Retinal pigment epithelial cell (primary cell): ENCODE measurements around the gene TOMM6.

Experiments used
- DNase-seq: peaks from one replicate; pipeline ENCODE4 v3.0.0-alpha.2; 2010; ENCODE audit warnings: low read depth
- H3K4me3 ChIP-seq: 2 replicates; pipeline ENCODE4 v1.5.1; 2011; ENCODE audit warnings: mild to moderate bottlenecking, low read length, control low read depth, moderate library complexity
- CTCF ChIP-seq: conservative IDR thresholded peaks from 2 replicates; pipeline ENCODE4 v1.5.1; 2011; ENCODE audit warnings: low read depth, low read length, control low read depth, inconsistent platforms

Gene TOMM6

DNA sequence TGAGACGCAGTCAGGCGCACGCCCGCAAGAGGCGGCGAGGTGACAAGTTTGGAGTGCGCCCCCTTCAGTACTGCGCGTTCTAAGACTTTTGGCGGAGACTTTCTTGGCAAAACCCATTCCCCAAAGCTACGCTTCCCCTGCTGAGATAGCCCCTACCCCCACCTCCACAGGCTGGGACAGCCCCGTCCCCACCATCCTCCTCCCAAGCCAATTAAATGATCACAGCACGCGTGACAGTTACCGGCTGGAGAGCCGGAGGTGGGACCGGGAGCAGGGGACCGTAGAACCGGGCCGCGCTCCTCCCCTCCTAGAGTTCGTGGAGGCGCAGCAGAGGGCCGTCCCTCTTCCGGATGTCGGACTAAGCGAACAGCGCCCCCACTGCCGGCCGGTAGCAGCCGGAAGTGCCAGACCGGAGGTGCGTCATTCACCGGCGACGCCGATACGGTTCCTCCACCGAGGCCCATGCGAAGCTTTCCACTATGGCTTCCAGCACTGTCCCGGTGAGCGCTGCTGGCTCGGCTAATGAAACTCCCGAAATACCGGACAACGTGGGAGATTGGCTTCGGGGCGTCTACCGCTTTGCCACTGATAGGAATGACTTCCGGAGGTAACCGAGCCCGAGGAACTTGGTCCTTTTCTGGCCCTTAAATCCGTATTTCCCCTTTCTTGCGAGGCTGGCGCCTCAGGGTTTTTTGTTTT is at the start of gene TOMM6:
Gene TOMM6 (plus strand): TSS at position 476 of the 699 bp plus-strand sequence. CDS start 4 bp downstream, at position 480.
- peak; percentile 77 for TF ChIP-seq CTCF
- peak; percentile 75 for DNase-seq
- peak within 1 kb of the TSS; percentile 100 for H3K4me3 ChIP-seq

- no peak for DNase-seq
- H3K4me3 ChIP-seq = no peak overlapping the region
- no peak for TF ChIP-seq CTCF
Measured at GRCh38 chr6:41739041-41739440, 48.5 kb upstream of the TOMM6 start.

DNA sequence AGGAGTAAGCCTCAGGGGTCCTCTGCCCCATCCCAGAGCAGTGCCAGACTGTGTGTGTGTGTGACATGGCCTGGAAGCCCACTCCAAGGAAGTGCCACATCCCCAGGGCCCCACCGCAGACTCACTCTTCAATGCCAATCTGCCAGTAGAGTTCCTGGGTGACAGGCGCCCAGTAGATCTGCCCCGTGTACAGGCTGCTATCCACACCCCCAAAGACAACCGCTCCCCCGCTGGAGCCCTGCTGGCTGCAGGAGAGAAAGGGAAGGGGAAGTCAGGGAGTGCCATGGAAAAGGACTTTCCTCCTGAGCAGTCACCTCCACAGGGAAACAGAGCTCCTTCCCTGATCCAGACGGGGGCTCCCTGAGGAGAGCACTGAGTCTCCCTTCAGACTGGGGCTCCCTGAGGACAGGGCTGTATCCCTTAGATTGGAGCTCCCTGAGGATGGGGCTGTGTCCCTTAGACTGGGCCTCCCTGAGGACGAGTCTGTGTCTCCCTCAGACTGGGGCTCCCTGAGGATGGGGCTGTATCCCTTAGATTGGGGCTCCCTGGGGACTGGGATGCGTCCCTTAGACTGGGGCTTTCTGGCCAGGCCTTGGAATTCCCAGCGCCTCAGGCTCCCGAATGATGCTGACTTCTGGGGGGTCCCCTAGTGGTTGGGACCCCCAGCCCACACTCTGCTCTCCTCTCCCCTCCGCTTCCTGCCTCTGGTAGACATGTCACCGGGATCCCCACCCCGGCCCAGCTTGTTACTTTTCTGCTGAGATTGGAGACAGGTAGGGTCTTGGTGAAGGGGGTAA is 46.9 kb upstream of the TOMM6 start:
- no peak overlapping the region for H3K4me3 ChIP-seq
- no peak for TF ChIP-seq CTCF
- DNase-seq = no peak

DNA sequence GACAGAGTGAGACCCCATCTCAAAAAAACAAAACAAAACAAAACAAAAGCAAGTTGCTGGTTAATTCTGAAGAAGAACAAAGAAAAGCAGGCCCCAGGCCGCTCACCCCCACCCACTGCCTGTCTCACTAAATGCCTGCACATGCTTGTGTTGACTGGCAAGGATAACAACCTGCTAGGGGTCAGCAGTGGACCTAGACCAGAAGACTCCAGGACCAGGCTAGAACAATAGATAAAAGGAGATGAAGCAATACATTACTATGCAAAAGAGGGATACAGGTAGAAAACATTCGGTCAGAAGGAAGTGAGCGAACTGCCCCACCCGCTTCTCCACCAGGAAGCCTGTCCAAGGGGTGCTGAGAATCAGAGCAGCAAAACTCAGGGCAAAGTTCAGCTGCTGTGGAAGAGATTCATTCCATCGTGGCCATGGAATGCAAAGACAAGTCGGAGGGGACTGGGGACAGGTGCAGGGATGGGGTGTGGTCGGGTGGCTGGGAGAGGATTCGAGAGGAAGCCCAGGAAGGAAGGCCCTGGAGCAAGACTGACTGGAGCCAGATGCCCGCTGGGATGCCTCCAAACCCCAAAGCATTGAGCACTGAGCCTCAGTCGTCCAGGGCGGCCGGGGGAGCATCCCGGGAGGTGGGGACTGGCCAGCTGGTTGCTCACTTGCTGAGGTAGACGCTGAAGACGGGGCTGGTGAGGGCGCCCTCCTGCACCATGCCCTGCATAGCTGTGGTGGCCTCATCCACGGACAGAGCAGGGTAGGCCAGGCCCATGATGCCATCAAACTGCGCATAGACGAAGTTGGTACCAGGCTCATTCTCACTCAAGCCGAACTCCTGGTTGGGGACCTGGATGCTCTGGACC is 45.6 kb upstream of the TOMM6 start:
- no peak for DNase-seq
- TF ChIP-seq CTCF = no peak
- no peak overlapping the region for H3K4me3 ChIP-seq

GRCh38 chr6:41743406-41744235 is 43.9 kb upstream of the TOMM6 start:
- H3K4me3 ChIP-seq = no peak overlapping the region
- TF ChIP-seq CTCF = no peak
- no peak for DNase-seq

DNA sequence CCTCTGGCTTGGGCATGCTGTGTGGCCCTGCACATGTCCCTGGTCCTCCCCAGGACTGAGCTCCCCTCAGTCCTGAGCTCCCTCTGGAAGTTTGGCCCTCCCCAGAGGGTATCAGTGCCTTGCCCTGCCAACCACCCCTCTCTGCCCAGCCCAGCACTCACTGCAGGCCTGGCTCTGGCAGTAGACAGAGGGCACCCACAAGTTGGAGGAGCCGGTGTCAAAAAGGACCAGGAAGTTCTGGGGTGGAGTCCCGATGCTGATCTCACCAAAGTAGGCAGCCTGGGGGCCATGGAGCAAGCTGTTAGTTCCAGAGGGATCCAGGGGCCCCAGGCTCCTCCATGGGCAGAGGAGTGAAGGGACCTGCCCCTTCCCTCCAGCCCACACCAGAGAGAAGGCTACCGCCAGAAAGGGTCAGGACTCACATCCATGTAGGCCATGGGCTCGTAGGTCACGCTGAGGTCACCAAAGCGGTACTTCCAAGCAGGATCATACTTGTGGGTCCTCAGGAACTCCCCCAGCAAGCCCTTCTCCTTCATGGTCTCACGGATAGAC is 43.2 kb upstream of the TOMM6 start:
- no peak for DNase-seq
- TF ChIP-seq CTCF = no peak
- H3K4me3 ChIP-seq = no peak overlapping the region
